AG09319 (cell line): ENCODE results near the gene TCF4.

Experiments used
- DNase-seq: peaks from one replicate; pipeline ENCODE4 v3.0.0-alpha.2; 2010; ENCODE audit warnings: low read depth; ENCODE audit errors: extremely low read depth
- CTCF ChIP-seq: IDR thresholded peaks from 2 replicates; pipeline ENCODE4 v1.5.1; 2011; ENCODE audit warnings: low read depth, mild to moderate bottlenecking, inconsistent platforms, low read length, moderate library complexity

TCF4 gene

GRCh38 chr18:55189972-55190371 lies 398.0 kb downstream of the TCF4 start:
- DNase-seq = no peak
- no peak for TF ChIP-seq CTCF

- no peak for TF ChIP-seq CTCF
Observed at GRCh38 chr18:55186588-55186987, 401.4 kb downstream of the TCF4 start.

GRCh38 chr18:55185391-55185790 lies 402.6 kb downstream of the TCF4 start:
- no peak for DNase-seq
- no peak for TF ChIP-seq CTCF

More at GRCh38 chr18:55186588-55186987, 401.4 kb downstream of the TCF4 start:
- DNase-seq = no peak

- no peak for DNase-seq
Observed at GRCh38 chr18:55179835-55180234, 408.2 kb downstream of the TCF4 start.

GRCh38 chr18:55179425-55179824 lies 408.6 kb downstream of the TCF4 start:
- no peak for DNase-seq

More at GRCh38 chr18:55179835-55180234, 408.2 kb downstream of the TCF4 start:
- TF ChIP-seq CTCF = no peak

GRCh38 chr18:55173291-55173690 lies 414.7 kb downstream of the TCF4 start:
- TF ChIP-seq CTCF = no peak
- DNase-seq = no peak

More at GRCh38 chr18:55179425-55179824, 408.6 kb downstream of the TCF4 start:
- TF ChIP-seq CTCF = no peak
